Urinary bladder (tissue), 4 donors: ENCODE measurements around the gene MRPS27. TPM values are rescaled to one million over a fixed set of nuclear protein-coding genes. Genes with fewer than 3 reads are reported as not detected.

ENCODE experiments used
- DNase-seq: peaks from one replicate; pipeline ENCODE4 v3.0.0-alpha.2; 2015; ENCODE audit errors: extremely low spot score
- H3K27ac ChIP-seq: one replicate; pipeline ENCODE4 v1.5.1; 2013; ENCODE audit warnings: low read depth, mild to moderate bottlenecking, moderate library complexity
- H3K36me3 ChIP-seq: one replicate; pipeline ENCODE4 v1.6.1; 2013; ENCODE audit warnings: mild to moderate bottlenecking, moderate library complexity; ENCODE audit not compliant: insufficient read depth
- H3K4me1 ChIP-seq: one replicate; pipeline ENCODE4 v1.6.1; 2013; ENCODE audit warnings: mild to moderate bottlenecking, moderate library complexity; ENCODE audit not compliant: insufficient read depth
- H3K4me3 ChIP-seq: one replicate; pipeline ENCODE4 v1.5.1; 2013; ENCODE audit warnings: low read depth, low read length
- WGBS: extraction: QIAGEN DNeasy Blood & Tissue Kit; methylation state at CpG from one replicate; pipeline ENCODE4 v1.1.7; 2013; 5-methylcytosine and 5-hydroxymethylcytosine counted together
- polyA plus RNA-seq: library from polyadenylated mRNA; stranded (reverse); fragments of 200-250 nt; gene quantifications from one replicate; pipeline ENCODE4 v1.2.3, GENCODE V29; 2013
- total RNA-seq: library from RNA; depleted of rRNA; stranded (reverse); fragments of >200 nt; gene quantifications from one replicate; pipeline ENCODE4 v1.2.3, GENCODE V29; 2014
- donor health status: healthy with polysubstance abuse.
- donor health status: healthy.

The MRPS27 gene
- total and polyA plus RNA-seq, 2 donors = 39.5 to 70.6 TPM

GRCh38 chr5:72234868-72235267, 85.2 kb downstream of the MRPS27 start:
- Histone ChIP-seq H3K36me3 (no peaks in the 10 kb centered on the region), H3K27ac (no peak overlapping the region), H3K4me3 (no peak overlapping the region), H3K4me1 (no peaks in the 10 kb centered on the region)
- no peak for DNase-seq
- 98% methylated on average over 1 of the region's 1 CpG for WGBS

GRCh38 chr5:72234265-72234700, 85.8 kb downstream of the MRPS27 start:
- H3K4me1 ChIP-seq = no peaks in the 10 kb centered on the region
- DNase-seq = no peak
- peaks cover 1% of the 10 kb centered on the region for H3K36me3 ChIP-seq
- no peak overlapping the region for H3K27ac ChIP-seq
- H3K4me3 ChIP-seq = no peak overlapping the region

GRCh38 chr5:72233835-72234234, 86.2 kb downstream of the MRPS27 start:
- H3K4me1 ChIP-seq = no peaks in the 10 kb centered on the region
- no peak for DNase-seq
- WGBS = 69% methylated on average over 1 of the region's 1 CpG
- H3K4me3 ChIP-seq = no peak overlapping the region
- peaks cover 1% of the 10 kb centered on the region for H3K36me3 ChIP-seq
- H3K27ac ChIP-seq = no peak overlapping the region

- Histone ChIP-seq H3K4me3 (no peak overlapping the region), H3K36me3 (peaks cover 1% of the 10 kb centered on the region), H3K27ac (no peak overlapping the region), H3K4me1 (no peaks in the 10 kb centered on the region)
- 76% methylated on average over 2 of the region's 2 CpGs for WGBS
- DNase-seq = no peak
Measured at GRCh38 chr5:72232838-72233237, 87.2 kb downstream of the MRPS27 start.

- Histone ChIP-seq H3K4me1 (no peaks in the 10 kb centered on the region), H3K4me3 (no peak overlapping the region), H3K36me3 (peaks cover 1% of the 10 kb centered on the region), H3K27ac (no peak overlapping the region)
- DNase-seq = no peak
- WGBS = 71% methylated on average over 6 of the region's 6 CpGs
Measured at GRCh38 chr5:72231991-72232703, 87.9 kb downstream of the MRPS27 start.

- 84% methylated on average over 3 of the region's 3 CpGs for WGBS
- no peak overlapping the region for H3K27ac ChIP-seq
- no peaks in the 10 kb centered on the region for H3K4me1 ChIP-seq
- peaks cover 1% of the 10 kb centered on the region for H3K36me3 ChIP-seq
- H3K4me3 ChIP-seq = no peak overlapping the region
- DNase-seq = no peak
Measured at GRCh38 chr5:72228960-72229359, 91.1 kb downstream of the MRPS27 start.

GRCh38 chr5:72226950-72227349, 93.1 kb downstream of the MRPS27 start:
- DNase-seq = no peak
- Histone ChIP-seq H3K4me1 (no peaks in the 10 kb centered on the region), H3K4me3 (no peak overlapping the region), H3K27ac (no peak overlapping the region), H3K36me3 (peaks cover 1% of the 10 kb centered on the region)
- 59% methylated on average over 2 of the region's 2 CpGs for WGBS

- no peak for DNase-seq
- H3K4me3 ChIP-seq = no peak overlapping the region
- WGBS = 97% methylated on average over 3 of the region's 3 CpGs
- H3K27ac ChIP-seq = no peak overlapping the region
- no peaks in the 10 kb centered on the region for H3K4me1 ChIP-seq
- peaks cover 1% of the 10 kb centered on the region for H3K36me3 ChIP-seq
Measured at GRCh38 chr5:72225741-72226140, 94.3 kb downstream of the MRPS27 start.

GRCh38 chr5:72224946-72225463, 95.0 kb downstream of the MRPS27 start:
- no peak for DNase-seq
- Histone ChIP-seq H3K4me1 (no peaks in the 10 kb centered on the region), H3K27ac (no peak overlapping the region), H3K36me3 (peaks cover 1% of the 10 kb centered on the region), H3K4me3 (no peak overlapping the region)
- 68% methylated on average over 3 of the region's 3 CpGs for WGBS

- Histone ChIP-seq H3K36me3 (no peaks in the 10 kb centered on the region), H3K27ac (no peak overlapping the region), H3K4me3 (no peak overlapping the region), H3K4me1 (no peaks in the 10 kb centered on the region)
- WGBS = 92% methylated on average over 4 of the region's 4 CpGs
- no peak for DNase-seq
Measured at GRCh38 chr5:72223371-72223770, 96.7 kb downstream of the MRPS27 start.

- WGBS = 91% methylated on average over 1 of the region's 1 CpG
- Histone ChIP-seq H3K36me3 (no peaks in the 10 kb centered on the region), H3K4me1 (no peaks in the 10 kb centered on the region), H3K27ac (no peak overlapping the region), H3K4me3 (no peak overlapping the region)
- no peak for DNase-seq
Measured at GRCh38 chr5:72222521-72222920, 97.5 kb downstream of the MRPS27 start.

- Histone ChIP-seq H3K4me1 (no peaks in the 10 kb centered on the region), H3K36me3 (no peaks in the 10 kb centered on the region), H3K4me3 (no peak overlapping the region), H3K27ac (no peak overlapping the region)
- no peak for DNase-seq
- WGBS = 90% methylated on average over 4 of the region's 4 CpGs
Measured at GRCh38 chr5:72221541-72221940, 98.5 kb downstream of the MRPS27 start.

GRCh38 chr5:72221099-72221498, 98.9 kb downstream of the MRPS27 start:
- Histone ChIP-seq H3K4me1 (no peaks in the 10 kb centered on the region), H3K27ac (no peak overlapping the region), H3K36me3 (no peaks in the 10 kb centered on the region), H3K4me3 (no peak overlapping the region)
- WGBS = 99% methylated on average over 1 of the region's 1 CpG
- no peak for DNase-seq

GRCh38 chr5:72216756-72217155, 103.3 kb downstream of the MRPS27 start:
- WGBS = 97% methylated on average over 3 of the region's 3 CpGs
- Histone ChIP-seq H3K4me3 (no peak overlapping the region), H3K27ac (no peak overlapping the region), H3K36me3 (no peaks in the 10 kb centered on the region), H3K4me1 (no peaks in the 10 kb centered on the region)
- DNase-seq = no peak
